K562 (cell line): ENCODE measurements around the gene CNPY3. TPM values are rescaled to one million over a fixed set of nuclear protein-coding genes. Genes with fewer than 3 reads are reported as not detected.

ENCODE experiments used
- C11orf30 ChIP-seq: fragments of 450-650 bp; IDR thresholded peaks from 2 replicates; pipeline ENCODE4 v1.6.1; 2016; ENCODE audit warnings: low read depth, mild to moderate bottlenecking
- CBFB ChIP-seq: sonication (generic); formaldehyde crosslinking; IDR thresholded peaks from 2 replicates; pipeline ENCODE4 v1.4.0; 2020; ENCODE audit warnings: mild to moderate bottlenecking, missing genetic modification reagents
- CBX2 ChIP-seq: fragments of 200-600 bp; sonication (generic); IDR thresholded peaks from one replicate; pipeline ENCODE4 v1.6.1; 2012; ENCODE audit warnings: mild to moderate bottlenecking, low read length, inconsistent platforms; ENCODE audit not compliant: insufficient read depth, poor library complexity, severe bottlenecking
- DMBX1 ChIP-seq: fragments of 250-450 bp; sonication (Bioruptor Pico); IDR thresholded peaks from 2 replicates; pipeline ENCODE4 v1.8.0; 2022; ENCODE audit warnings: inconsistent platforms, mild to moderate bottlenecking, moderate library complexity, borderline replicate concordance
- ELF1 ChIP-seq: fragments of 200-800 bp; sonication (Bioruptor generic); IDR thresholded peaks from 2 replicates; pipeline ENCODE4 v1.6.1; 2016; ENCODE audit warnings: missing genetic modification characterization, missing compliant biosample characterization
- HNRNPL ChIP-seq: fragments of 200-400 bp; formaldehyde crosslinking; IDR thresholded peaks from 2 replicates; pipeline ENCODE4 v1.6.1; 2017; ENCODE audit warnings: low read depth, mild to moderate bottlenecking, low read length
- ID3 ChIP-seq, 2 experiments: fragments of 250-450 bp in 1 of 2; fragments of 450-650 bp in 1 of 2; sonication (Bioruptor Pico) in 1 of 2; IDR thresholded peaks; 2 replicates each; pipeline versions ENCODE4 v1.6.1 to v1.8.0; 2016 to 2021; ENCODE audit warnings: mild to moderate bottlenecking in 2 of 2, moderate library complexity in 2 of 2, missing compliant biosample characterization in 1 of 2, missing genetic modification characterization in 1 of 2
- KHSRP ChIP-seq: fragments of 450-650 bp; IDR thresholded peaks from 2 replicates; pipeline ENCODE4 v1.6.1; 2017
- LCOR ChIP-seq: sonication (generic); formaldehyde crosslinking; IDR thresholded peaks from 2 replicates; pipeline ENCODE4 v1.8.0; 2022; ENCODE audit warnings: mild to moderate bottlenecking, missing genetic modification reagents
- MTA3 ChIP-seq: fragments of 450-650 bp; formaldehyde crosslinking; IDR thresholded peaks from 2 replicates; pipeline ENCODE4 v1.6.1; 2017; ENCODE audit warnings: mild to moderate bottlenecking, borderline replicate concordance
- NCOA1 ChIP-seq: fragments of 450-650 bp; IDR thresholded peaks from 2 replicates; pipeline ENCODE4 v1.6.1; 2016; ENCODE audit warnings: low read depth
- NCOR1 ChIP-seq: fragments of 450-650 bp; IDR thresholded peaks from 2 replicates; pipeline ENCODE4 v1.6.1; 2016; ENCODE audit warnings: mild to moderate bottlenecking, moderate library complexity
- NR2C2 ChIP-seq, 2 experiments: fragments of 200-800 bp in 1 of 2; sonication (Bioruptor generic) in 1 of 2; sonication (generic) in 1 of 2; formaldehyde crosslinking in 1 of 2; IDR thresholded peaks; 2 replicates each; pipeline versions ENCODE4 v1.6.1 to v1.8.0; 2016 to 2022; ENCODE audit warnings: mild to moderate bottlenecking in 1 of 2, missing compliant biosample characterization in 1 of 2, missing genetic modification characterization in 1 of 2, missing genetic modification reagents in 1 of 2
- NR2F6 ChIP-seq: fragments of 450-650 bp; formaldehyde crosslinking; IDR thresholded peaks from 2 replicates; pipeline ENCODE4 v1.4.0; 2020; ENCODE audit warnings: mild to moderate bottlenecking
- PCBP1 ChIP-seq: fragments of 200-400 bp; formaldehyde crosslinking; IDR thresholded peaks from 2 replicates; pipeline ENCODE4 v1.6.1; 2018; ENCODE audit warnings: mild to moderate bottlenecking, low read depth, low read length; ENCODE audit not compliant: poor library complexity, severe bottlenecking
- PKNOX1 ChIP-seq: fragments of 450-650 bp; IDR thresholded peaks from 2 replicates; pipeline ENCODE4 v1.6.1; 2016
- POLR3G ChIP-seq: IDR thresholded peaks from 2 replicates; pipeline ENCODE4 v1.6.1; 2011; ENCODE audit not compliant: insufficient read length, insufficient replicate concordance; ENCODE audit errors: extremely low read depth
- PRDM10 ChIP-seq: fragments of 450-650 bp; IDR thresholded peaks from 2 replicates; pipeline ENCODE4 v1.6.1; 2018; ENCODE audit not compliant: partially characterized antibody
- RB1 ChIP-seq: fragments of 450-650 bp; IDR thresholded peaks from 2 replicates; pipeline ENCODE4 v1.6.1; 2017; ENCODE audit warnings: low read depth, mild to moderate bottlenecking
- ZNF354B ChIP-seq: fragments of 250-450 bp; sonication (Bioruptor Pico); IDR thresholded peaks from 2 replicates; pipeline ENCODE4 v1.4.0; 2020
- ZNF511 ChIP-seq: sonication (generic); formaldehyde crosslinking; IDR thresholded peaks from 2 replicates; pipeline ENCODE4 v1.8.0; 2022; ENCODE audit warnings: mild to moderate bottlenecking, missing genetic modification reagents
- ZNF551 ChIP-seq: fragments of 250-450 bp; sonication (Bioruptor Pico); IDR thresholded peaks from 2 replicates; pipeline ENCODE4 v1.5.0; 2021; ENCODE audit warnings: mild to moderate bottlenecking, moderate library complexity
- ZNF699 ChIP-seq: fragments of 250-450 bp; sonication (Bioruptor Pico); IDR thresholded peaks from 2 replicates; pipeline ENCODE4 v1.8.0; 2021; ENCODE audit warnings: mild to moderate bottlenecking, moderate library complexity; ENCODE audit not compliant: insufficient replicate concordance
- polyA plus RNA-seq, 8 experiments: library from polyadenylated mRNA; depleted of rRNA in 4 of 8; stranded (reverse) in 5 of 8; unstranded in 3 of 8; fragments of >200 nt; fragmentation: Nextera tagmentation in 2 of 8; fragmentation: Illumina TruSeq in 1 of 8; extraction: Ambion mirVana in 2 of 8; extraction: Trizol in 1 of 8; gene quantifications; 2 replicates each; pipeline versions ENCODE4 v1.2.1 to v1.2.3, GENCODE V29; 2011 to 2014; ENCODE audit warnings: inconsistent platforms in 1 of 8, missing spikeins in 1 of 8
- total RNA-seq, 7 experiments: library from RNA; depleted of rRNA in 6 of 7; stranded (reverse); fragments of >200 nt in 6 of 7; fragmentation: Illumina TruSeq in 2 of 7; extraction: Trizol in 2 of 7; gene quantifications; 2 replicates each; pipeline versions ENCODE4 v1.2.1 to v1.2.3, GENCODE V29; 2011 to 2021; ENCODE audit warnings: low replicate concordance in 1 of 7

CNPY3 gene
- total and polyA plus RNA-seq, 9 of the 15 experiments (the other 6 are each of a cell fraction or from before 2014, with no cell fraction given), result 2.4 to 37.4 (median 21.2) TPM

- TF ChIP-seq PKNOX1 (peak; percentile 92), NCOA1 (no peak), NR2F6 (CRISPR knock-in tag) (no peak), ZNF511 (no peak), RB1 (0 out of 2 replicates have a peak, but pooled peaks have one; percentile 20), PRDM10 (peak; percentile 90), ZNF354B (CRISPR knock-in tag) (no peak), KHSRP (no peak), ZNF699 (CRISPR knock-in tag) (no peak), HNRNPL (no peak), MTA3 (peak; percentile 78), NR2C2 (CRISPR knock-in tag; IDR thresholded peaks at IDR 0.05) (no peak), NR2C2 (tag; IDR thresholded peaks at IDR 0.05) (0 out of 2 replicates have a peak, but pooled peaks have one; percentile 24), POLR3G (no peak), ELF1 (no peak), CBX2 (no peak), C11orf30 (peak; percentile 90), ZNF551 (CRISPR knock-in tag) (no peak), DMBX1 (CRISPR knock-in tag) (no peak), PCBP1 (no peak), ID3 (CRISPR knock-in tag; IDR thresholded peaks at IDR 0.05) (no peak), ID3 (tag; IDR thresholded peaks at IDR 0.05) (0 out of 2 replicates have a peak, but pooled peaks have one; percentile 34), LCOR (no peak), NCOR1 (no peak), CBFB (CRISPR knock-in tag) (no peak)
These were observed 41.8 kb downstream of the CNPY3 start (continued) for GRCh38 chr6:42970871-42971612.
